ENCODE data around the gene FAM20C. TPM values are rescaled to one million over a fixed set of nuclear protein-coding genes. Genes with fewer than 3 reads are reported as not detected.

FAM20C gene
- total RNA-seq, 4 donors from 2014 or later = 3.8 to 28.8 (median 16.4) TPM

GRCh38 chr7:155469-155900 is 36.9 kb upstream of the FAM20C start:
- Histone ChIP-seq H3K4me1 (no peaks in the 10 kb centered on the region), H3K27ac (no peak overlapping the region), H3K27me3 (no peaks in the 10 kb centered on the region), H3K9me3 (no peaks in the 10 kb centered on the region), H3K36me3 (no peaks in the 10 kb centered on the region), H3K4me3 (no peak overlapping the region)
- intact Hi-C loops (cut with DNase I; ENCODE audit: low total_unique reads) = no loop called here
- DNase-seq = no peak
- TF ChIP-seq, protein P1, sequence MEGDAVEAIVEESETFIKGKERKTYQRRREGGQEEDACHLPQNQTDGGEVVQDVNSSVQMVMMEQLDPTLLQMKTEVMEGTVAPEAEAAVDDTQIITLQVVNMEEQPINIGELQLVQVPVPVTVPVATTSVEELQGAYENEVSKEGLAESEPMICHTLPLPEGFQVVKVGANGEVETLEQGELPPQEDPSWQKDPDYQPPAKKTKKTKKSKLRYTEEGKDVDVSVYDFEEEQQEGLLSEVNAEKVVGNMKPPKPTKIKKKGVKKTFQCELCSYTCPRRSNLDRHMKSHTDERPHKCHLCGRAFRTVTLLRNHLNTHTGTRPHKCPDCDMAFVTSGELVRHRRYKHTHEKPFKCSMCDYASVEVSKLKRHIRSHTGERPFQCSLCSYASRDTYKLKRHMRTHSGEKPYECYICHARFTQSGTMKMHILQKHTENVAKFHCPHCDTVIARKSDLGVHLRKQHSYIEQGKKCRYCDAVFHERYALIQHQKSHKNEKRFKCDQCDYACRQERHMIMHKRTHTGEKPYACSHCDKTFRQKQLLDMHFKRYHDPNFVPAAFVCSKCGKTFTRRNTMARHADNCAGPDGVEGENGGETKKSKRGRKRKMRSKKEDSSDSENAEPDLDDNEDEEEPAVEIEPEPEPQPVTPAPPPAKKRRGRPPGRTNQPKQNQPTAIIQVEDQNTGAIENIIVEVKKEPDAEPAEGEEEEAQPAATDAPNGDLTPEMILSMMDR (IDR thresholded peaks at IDR 0.05) = no peak
- TF ChIP-seq POLR2A (IDR thresholded peaks at IDR 0.05) = no peak

DNA sequence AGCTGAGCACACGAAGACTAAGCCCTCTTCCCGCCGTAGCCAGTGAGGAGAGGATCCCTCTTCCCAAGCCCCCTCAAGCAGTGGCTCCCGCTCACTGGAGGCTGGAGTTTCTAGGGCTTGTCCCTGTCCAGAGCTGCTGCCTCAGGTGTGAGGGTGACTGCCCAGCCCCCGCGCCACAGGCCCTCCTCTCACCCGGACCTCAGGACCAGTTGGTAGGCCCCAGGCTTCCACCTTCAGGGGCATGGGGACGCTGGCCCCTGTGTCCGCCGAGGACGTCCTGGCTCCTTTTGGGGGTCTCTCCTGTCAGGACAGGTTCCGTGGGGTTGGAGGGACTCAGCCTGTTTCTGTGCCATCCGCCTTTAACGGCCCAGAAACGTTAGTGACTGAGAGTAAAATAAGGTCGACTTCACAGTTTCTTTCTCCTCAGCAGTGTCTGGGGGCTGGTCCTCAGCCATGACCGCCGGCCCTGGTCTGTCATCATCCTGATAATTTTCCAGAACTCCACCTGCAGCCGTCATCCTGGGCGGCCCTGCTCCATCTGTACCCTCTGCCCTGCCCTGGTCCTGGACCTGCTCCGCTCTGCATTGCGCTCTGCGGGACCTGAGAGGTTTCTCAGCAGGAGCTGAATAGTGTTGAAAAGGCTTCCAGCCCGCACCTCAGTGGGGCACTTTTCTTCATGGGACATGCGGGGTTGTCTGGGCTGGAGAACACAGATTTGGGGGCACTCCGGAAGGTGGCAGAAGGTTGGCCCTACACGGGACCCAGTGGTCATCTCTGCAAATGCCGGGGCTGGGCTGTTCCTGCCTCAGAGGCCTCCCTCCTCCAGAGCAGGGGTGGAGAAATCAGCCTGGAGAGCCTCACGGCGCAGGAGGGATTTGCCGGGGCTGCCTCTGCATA is 36.0 kb upstream of the FAM20C start:
- TF ChIP-seq POLR2A (IDR thresholded peaks at IDR 0.05) = no peak
- TF ChIP-seq, protein P1 (IDR thresholded peaks at IDR 0.05) = no peak
- no peaks in the 10 kb centered on the region for H3K36me3 ChIP-seq
- DNase-seq = no peak
- no peaks in the 10 kb centered on the region for H3K27me3 ChIP-seq
- H3K4me3 ChIP-seq = no peak overlapping the region
- H3K4me1 ChIP-seq = no peaks in the 10 kb centered on the region
- no peak overlapping the region for H3K27ac ChIP-seq
- intact Hi-C loops (cut with DNase I; ENCODE audit: low total_unique reads) = no loop called here
- H3K9me3 ChIP-seq = no peaks in the 10 kb centered on the region

DNA sequence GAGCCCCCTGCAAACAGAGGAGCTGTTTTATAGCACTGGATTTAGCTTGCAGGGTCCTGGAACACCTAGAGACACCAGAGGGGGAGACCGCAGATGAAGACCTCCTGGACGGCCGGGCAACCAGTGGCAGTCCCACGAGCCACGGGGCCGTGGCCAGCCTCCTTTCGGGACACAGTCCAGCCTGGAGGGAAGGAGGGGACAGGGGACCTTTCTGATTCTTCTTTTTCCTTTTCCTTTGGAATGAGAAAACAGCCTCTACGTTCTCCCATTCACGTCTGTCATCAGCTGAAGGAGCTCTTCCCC is 35.4 kb upstream of the FAM20C start:
- intact Hi-C loops (cut with DNase I; ENCODE audit: low total_unique reads) = no loop called here
- DNase-seq = no peak
- no peak overlapping the region for H3K4me3 ChIP-seq
- no peaks in the 10 kb centered on the region for H3K9me3 ChIP-seq
- no peaks in the 10 kb centered on the region for H3K4me1 ChIP-seq
- no peak for TF ChIP-seq POLR2A (IDR thresholded peaks at IDR 0.05)
- TF ChIP-seq, protein P1 (IDR thresholded peaks at IDR 0.05) = no peak
- H3K27me3 ChIP-seq = no peaks in the 10 kb centered on the region
- no peak overlapping the region for H3K27ac ChIP-seq
- H3K36me3 ChIP-seq = no peaks in the 10 kb centered on the region

- Histone ChIP-seq H3K27ac (no peak overlapping the region), H3K4me3 (no peak overlapping the region), H3K27me3 (no peaks in the 10 kb centered on the region), H3K36me3 (no peaks in the 10 kb centered on the region), H3K4me1 (no peaks in the 10 kb centered on the region), H3K9me3 (no peaks in the 10 kb centered on the region)
- DNase-seq = no peak
- no peak for TF ChIP-seq POLR2A (IDR thresholded peaks at IDR 0.05)
- TF ChIP-seq, protein P1 (IDR thresholded peaks at IDR 0.05) = no peak
- intact Hi-C loops (cut with DNase I; ENCODE audit: low total_unique reads) = no loop called here
Measured at GRCh38 chr7:157771-158625, 34.4 kb upstream of the FAM20C start.

DNA sequence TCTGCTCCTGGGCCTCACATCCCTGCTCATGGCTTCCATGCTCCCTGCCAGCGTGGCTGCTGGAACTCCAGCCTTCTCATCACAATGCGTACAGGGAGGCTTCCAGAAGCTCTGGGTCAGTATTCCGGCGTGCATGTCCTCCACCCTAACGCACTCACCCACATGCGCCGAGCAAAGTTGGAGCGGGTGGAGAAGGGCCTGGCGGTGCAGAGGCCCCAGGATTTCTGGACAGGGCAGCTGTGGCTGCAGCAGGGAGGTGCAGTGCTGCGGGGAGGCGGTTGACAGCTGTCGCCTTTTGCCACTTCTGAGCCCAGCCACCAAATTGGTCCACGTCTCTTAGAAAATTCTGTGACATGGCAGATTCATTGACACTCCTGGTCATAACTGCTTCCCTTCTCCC is 33.6 kb upstream of the FAM20C start:
- no peak for TF ChIP-seq POLR2A (IDR thresholded peaks at IDR 0.05)
- TF ChIP-seq, protein P1 (IDR thresholded peaks at IDR 0.05) = no peak
- H3K4me1 ChIP-seq = no peaks in the 10 kb centered on the region
- no peak for DNase-seq
- H3K27me3 ChIP-seq = no peaks in the 10 kb centered on the region
- H3K36me3 ChIP-seq = no peaks in the 10 kb centered on the region
- intact Hi-C loops (cut with DNase I; ENCODE audit: low total_unique reads) = no loop called here
- no peaks in the 10 kb centered on the region for H3K9me3 ChIP-seq
- no peak overlapping the region for H3K4me3 ChIP-seq
- H3K27ac ChIP-seq = no peak overlapping the region
